ENCODE measurements around the gene SHISA8. TPM values are rescaled to one million over a fixed set of nuclear protein-coding genes. Genes with fewer than 3 reads are reported as not detected.
"Not testable (repeated sequence)": the region's sequence is repeated elsewhere in the genome, so short reads cannot be mapped to it uniquely, and the experiment has no call there.

Gene SHISA8
- not detected for total RNA-seq (ENCODE audit: insufficient read depth, low replicate concordance)

GRCh38 chr22:41915035-41915785 lies at the start of gene SHISA8:
SHISA8 (minus strand) TSS chr22:41915074; CDS start chr22:41914667, 407 bp downstream.
- peak; percentile 53 for DNase-seq (ENCODE audit: low spot score)

DNA sequence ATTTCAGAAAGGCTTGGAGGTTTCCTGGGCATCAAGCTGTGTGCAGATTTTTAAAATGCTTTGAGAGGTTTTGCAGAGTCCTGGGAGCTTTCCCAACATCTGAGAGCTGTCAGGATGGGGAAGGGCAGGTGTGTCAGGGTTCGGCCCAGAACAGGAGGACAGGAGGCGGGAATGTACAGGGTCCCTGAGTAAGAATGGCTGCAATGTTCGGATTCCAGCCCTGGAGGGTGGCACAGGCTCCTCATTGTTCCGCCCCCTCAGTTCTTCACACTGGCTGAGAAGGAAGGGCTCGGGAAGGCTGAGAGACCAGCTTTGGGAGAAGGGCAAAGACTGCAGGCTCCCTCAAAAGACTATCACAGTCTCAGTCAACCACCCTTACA lies 49.2 kb upstream of the SHISA8 start:
- no peak for DNase-seq (ENCODE audit: low spot score)

DNA sequence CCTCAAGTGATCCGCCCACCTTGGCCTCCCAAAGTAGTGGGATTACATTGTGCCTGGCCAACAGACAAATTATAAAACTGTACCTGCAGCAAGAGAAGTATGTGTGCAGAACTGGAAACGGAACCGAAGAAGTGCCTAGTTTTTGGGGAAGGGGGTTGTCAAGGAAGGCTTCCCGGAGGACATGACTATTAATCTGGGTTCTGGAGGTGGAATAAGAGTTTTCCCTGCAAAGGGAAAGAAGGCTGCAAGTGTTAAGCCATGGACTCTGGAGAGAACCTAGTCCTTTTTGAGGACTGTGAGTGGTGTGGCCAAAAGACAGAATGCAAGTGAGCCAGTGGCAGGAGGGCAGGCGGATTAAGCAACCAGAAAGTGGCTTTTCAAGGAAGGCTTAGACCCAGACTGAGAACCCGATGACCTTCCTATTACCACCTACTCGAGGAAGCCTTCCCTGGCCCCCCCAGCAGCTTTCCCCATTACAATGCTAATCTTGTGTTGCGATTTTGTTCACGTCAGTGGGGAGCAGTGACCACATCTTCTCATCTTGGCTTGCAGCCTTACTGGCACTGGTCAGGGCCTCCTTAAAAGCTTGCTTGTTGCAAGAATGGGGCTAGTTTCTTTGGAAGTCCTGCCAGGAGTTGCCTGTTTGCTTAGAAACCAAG lies 48.7 kb upstream of the SHISA8 start:
- DNase-seq (ENCODE audit: low spot score): no peak

DNA sequence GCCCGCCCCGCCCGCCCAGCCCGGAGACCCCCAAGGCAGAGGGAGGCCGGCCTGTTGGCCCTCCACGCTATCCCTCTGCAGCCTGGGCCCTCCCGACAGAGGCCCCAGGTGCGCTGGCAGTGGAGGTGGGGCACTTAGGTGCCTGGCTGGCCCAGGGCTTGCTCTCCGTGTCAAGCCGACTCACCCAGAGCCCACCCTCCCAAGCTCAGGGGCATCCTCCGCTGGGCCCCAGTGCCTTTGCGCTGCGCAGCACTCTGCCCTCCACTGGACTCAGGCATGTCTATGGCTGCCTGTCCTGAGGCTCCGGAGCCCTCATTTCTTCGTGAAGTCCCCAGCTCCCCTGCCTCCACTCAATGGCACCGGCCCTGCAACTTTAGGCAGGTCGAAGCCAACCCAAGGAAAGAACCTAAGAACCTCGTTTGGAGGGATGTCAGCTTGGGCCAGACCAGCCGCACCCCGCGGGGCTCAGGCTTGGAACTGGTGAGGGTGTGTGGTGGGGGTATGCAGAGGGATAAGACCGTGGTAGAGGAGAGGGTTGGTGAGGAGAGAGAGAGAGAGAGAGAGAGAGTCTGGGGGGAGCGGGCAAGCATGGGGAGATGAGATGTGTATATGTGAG lies 43.2 kb upstream of the SHISA8 start:
- DNase-seq (ENCODE audit: low spot score): no peak

DNA sequence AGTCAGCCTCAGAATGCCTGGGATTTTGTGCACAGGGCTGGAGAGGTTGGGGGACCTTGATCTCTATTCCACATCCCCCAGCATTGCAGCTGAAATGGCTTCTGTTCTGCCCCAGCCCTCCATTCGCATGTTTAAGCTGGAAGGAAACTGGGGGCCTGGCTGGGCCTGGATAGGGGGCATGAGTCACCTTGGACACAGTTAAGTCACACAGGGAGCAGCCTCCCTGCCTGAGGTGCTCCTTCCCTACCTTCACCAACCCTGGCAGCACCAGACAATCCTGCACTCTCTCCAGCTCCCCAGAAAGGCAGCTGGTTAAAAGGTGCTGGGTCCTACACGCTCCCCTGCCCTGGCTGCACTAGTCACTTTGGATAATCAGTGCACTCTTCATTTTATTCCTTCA lies 37.8 kb upstream of the SHISA8 start:
- no peak for DNase-seq (ENCODE audit: low spot score)

GRCh38 chr22:41951898-41952474 lies 37.1 kb upstream of the SHISA8 start, which contains the start of gene SMIM45:
SMIM45 (plus strand) TSS chr22:41952150.
- DNase-seq (ENCODE audit: low spot score): peak; percentile 53

GRCh38 chr22:41949297-41949965 lies 34.6 kb upstream of the SHISA8 start:
- no peak for DNase-seq (ENCODE audit: low spot score)

GRCh38 chr22:41948928-41949296 lies 34.0 kb upstream of the SHISA8 start:
- DNase-seq (ENCODE audit: low spot score): not testable (repeated sequence)

DNA sequence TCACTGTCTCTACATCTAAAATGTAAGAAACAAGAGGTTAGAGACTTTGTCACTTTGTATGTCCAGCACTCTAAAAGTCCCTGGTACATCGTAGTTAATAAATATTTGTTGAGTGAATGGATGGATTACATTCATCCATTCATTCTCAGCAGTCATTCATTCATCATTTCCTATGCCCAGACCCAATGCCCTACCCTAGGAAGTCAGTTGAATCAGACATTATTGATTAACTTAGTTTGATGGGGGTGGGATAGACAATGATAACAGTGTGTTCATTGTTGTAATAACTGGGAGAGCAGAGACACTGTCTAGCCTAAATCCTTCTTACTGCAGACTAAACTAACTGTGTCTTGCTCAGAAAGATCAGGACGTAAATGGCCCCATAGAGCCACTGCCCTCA lies 33.3 kb upstream of the SHISA8 start:
- DNase-seq (ENCODE audit: low spot score): no peak

DNA sequence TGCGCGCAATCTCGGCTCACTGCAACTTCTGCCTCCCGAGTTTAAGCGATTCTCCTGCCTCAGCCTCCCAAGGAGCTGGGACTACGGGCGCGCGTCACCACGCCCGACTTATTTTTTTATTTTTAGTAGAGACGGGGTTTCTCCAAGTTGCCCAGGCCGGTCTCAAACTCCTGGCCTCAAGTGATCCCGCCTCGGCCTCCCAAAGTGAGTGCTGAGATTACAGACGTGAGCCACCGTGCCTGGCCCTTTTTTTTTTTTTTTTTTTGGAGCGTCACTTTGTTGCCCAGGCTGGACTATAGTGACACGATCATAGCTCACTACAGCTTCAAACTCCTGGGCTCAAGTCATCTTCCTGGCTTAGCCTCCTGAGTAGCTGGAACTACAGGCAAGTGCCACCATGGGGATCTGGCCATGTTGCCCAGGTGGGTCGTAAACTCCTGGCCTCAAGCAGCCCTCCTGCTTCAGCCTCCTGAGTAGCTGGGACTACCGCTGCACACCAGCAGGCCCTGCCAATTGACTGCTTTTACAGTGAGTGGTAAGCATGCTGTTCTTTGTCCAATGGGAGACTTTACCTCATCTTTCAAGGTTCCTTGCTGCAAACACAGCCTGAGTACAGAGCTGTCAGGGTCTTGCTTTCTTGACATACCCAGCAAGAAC lies 32.7 kb upstream of the SHISA8 start:
- DNase-seq (ENCODE audit: low spot score): no peak

DNA sequence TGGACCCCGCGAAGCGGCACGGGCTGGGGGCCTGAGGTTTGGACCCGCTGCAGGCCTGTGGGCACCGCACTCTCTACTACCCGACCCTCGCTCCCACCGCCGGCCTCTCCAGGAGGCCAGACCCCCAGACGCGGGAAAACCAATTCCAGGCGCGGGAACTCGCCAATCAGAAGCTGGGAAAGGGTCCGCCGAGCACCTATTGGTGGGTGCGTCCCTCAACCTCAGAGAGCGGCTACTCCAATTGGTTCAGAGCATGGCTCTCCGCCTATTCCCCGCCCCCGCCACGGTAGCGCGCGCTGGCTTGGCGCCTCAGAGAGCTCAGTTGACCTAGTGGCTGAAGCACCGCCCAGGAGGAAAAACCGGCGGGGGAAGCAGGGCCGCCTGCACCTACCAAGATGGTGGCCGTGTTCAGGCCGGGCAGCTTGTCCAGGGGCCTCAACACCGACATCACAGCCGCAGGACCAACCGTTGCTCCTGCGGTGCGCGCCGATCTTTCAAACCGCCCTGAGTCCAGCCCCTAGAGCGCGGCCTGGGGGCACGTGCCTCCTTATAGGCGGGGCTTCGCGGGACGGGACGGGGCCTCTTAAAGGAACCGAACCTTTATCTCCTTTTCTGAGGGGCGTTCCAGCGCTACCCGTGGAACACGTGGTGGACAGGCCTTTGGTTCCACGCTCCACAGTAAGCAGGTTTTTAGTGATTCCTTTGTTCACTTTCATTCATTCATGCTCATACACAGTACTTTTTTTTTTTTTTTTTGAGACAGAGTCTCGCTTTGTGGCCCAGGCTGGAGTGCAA lies 32.0 kb upstream of the SHISA8 start, which contains the start of gene CENPM:
TSS of gene CENPM (minus strand) at position 524 of the 795 bp plus-strand sequence. CDS start at position 448, 76 bp downstream.
- DNase-seq (ENCODE audit: low spot score): peak; percentile 98

DNA sequence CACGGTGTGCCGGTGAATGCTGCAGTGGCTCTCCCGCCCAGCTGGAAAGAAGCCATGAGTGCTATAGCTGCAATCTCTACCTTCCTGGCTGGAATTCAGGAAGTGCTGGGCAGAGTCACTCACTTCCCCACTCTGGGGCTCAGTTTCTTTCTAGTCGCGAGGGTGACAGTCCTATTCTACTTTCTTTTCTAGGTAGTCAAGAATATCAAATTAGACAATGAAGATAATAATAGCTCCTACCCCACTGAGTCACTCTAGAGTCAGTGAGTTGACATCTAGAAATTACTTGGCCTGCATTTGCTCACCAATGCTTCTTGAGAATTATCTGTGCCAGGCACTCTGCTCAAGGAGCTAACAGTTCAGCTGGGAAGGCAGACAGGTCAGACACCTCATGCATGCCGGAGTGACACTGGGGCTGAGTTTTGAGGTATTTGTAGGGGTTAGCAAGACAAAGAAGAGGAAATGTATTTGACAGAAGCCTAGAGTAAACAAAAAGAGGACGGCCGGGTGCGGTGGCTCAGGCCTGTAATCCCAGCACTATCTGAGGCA lies 28.9 kb upstream of the SHISA8 start:
- no peak for DNase-seq (ENCODE audit: low spot score)

DNA sequence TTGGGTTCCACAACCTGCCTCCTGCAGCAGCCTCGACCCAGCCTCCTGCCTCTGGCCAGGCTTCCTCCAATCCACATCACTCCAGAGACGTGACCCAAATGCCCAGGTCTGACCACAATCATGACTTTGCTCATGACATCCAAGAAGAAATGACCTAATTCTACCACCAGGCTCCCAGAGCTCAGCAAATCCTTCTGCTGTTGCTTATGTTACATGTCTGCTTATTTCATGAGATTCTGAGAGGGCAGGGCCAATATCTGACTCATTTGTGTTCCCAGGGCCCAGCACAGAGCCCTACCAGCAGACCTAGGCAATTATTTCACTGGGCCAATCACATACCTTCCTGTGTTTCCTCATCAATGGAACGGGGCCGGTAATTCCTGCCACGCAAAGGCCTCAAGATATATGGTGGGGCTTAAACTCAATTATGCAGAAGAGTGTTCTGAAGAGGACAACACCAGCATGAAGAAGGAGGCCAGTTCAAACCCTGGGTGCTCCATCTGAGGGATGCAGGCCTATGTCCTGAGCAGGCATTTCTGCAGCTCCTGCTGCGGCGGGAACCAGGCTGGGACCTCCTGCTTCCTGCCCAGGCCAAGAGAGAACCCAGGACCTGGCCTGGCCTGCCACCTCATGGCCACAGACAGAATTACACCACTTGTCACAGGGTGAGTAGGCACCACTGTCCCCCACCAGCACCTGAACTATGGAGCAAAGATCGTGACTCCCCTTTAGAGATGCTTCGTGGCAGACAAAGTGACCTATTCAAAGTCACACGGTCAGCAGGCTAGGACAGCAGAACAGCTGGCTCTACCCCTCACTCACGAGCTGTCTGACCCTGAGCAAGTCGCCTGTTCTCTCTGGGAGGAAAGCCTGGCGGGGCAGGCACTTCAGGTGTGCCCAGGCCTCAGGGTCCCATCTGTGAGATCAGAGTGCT lies 26.2 kb upstream of the SHISA8 start:
- peak; percentile 88 for DNase-seq (ENCODE audit: low spot score)

DNA sequence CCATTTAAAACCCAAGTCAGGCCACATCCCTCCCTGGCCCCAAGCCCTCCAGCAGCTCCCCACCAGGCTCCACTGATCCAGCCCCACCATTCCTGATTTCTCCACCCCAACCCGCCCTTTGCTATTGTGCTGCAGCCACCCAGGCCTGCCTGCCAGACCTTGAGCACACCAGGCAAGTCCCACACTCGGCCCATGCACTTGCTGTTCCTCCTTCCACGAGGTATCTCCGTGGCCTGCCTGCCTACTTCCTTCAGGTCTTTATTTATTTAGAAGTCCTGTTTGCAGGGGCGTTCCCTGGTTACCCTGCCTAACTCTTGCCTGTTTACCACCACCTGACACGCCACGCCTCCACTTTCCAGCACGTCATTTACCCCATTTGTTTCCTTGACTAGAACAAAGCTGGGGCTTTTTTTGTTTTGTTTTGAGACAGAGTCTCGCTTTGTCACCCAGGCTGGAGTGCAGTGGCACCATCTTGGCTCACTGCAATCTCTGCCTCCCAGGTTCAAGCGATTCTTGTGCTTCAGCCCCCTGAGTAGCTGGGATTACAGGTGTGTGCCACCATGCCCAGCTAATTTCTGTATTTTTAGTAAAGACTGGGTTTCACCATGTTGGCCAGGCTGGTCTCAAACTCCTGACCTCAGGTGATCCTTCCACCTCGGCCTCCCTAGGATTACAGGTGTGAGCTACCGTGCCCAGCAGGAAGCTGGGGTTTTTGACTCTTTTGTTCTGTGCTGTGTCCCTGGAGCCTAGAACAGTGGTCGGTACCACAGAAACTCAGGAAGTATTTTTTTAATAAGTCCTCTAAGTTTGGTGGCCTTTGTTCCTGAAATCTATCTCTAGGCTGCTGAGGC lies 25.3 kb upstream of the SHISA8 start:
- DNase-seq (ENCODE audit: low spot score): no peak

GRCh38 chr22:41936894-41937169 lies 22.0 kb upstream of the SHISA8 start:
- no peak for DNase-seq (ENCODE audit: low spot score)

DNA sequence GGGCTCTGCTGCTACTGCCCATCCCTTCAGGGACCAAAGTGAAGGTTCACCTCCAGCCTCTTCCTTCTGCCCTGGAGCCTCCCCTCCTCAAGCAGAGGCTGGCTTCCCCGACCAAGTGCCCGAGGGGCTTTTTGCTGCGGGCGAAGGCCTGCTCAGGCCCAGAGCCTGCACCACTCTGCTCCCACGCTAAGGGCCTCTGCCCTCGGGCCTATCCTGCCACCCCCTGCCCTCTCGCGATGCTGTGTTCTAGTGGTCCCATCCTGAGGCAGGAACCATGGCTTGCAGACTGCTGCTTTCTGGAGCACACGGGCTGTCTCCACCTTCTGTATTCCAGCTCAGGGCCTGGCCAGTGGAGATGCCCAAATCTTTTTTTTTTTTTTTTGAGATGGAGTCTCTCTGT lies 20.6 kb upstream of the SHISA8 start:
- no peak for DNase-seq (ENCODE audit: low spot score)

GRCh38 chr22:41935015-41935351 lies 20.1 kb upstream of the SHISA8 start:
- no peak for DNase-seq (ENCODE audit: low spot score)

DNA sequence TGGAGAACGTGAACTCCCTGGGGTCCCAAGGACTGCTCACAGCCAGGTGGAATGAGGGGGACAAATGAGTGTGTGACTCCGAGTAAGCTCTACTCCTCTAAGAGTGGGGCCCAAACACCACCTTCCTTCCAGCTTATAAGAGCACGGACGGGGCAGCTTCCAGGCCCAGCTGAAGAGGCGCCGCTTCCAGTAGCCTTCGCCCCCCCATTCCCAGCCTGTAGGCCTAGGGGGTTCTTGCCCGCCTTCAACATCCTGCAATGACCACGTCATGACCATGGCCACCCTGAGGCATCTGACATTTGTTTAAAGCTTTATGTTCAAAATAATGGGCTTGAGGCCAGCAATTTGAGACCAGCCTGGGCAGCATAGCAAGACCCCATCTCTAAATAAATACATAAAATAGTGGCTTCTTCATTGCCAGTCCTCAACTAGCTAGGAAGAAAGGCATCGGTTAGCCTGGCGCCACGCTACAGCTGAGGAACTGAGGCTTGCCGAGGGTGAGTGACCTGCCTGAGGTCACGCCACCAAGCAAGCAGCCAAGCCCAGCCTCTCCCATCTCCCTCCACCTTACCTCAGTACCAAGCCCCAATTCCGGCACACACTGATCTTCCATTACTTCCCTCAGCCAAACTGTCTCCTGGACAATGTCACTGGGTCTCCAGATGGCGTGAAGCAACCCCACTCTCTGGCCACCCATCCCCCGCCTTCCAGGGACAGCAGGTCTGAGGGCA lies 19.6 kb upstream of the SHISA8 start:
- no peak for DNase-seq (ENCODE audit: low spot score)

Data from umbilical cord (tissue), 2 donors.